SK-N-MC (cell line): ENCODE data around the gene C19orf73.

Source experiments
- EZH2 ChIP-seq: fragments of 200-600 bp; sonication (generic); IDR thresholded peaks from one replicate; pipeline ENCODE4 v1.6.1; 2017; ENCODE audit warnings: antibody characterized with exemption
- FOXP2 ChIP-seq: optimal IDR thresholded peaks from 2 replicates; pipeline ENCODE3; 2011; ENCODE audit warnings: mild to moderate bottlenecking, moderate library complexity; ENCODE audit not compliant: insufficient read depth; ENCODE audit errors: extremely low read length, control extremely low read depth
- POLR2AphosphoS5 ChIP-seq: IDR thresholded peaks from 2 replicates; pipeline ENCODE4 v1.6.1; 2012; ENCODE audit warnings: mild to moderate bottlenecking, low read depth, low read length, borderline replicate concordance

GRCh38 chr19:49116544-49116943 is 2.4 kb downstream of the C19orf73 start:
- 0 out of 2 replicates have a peak, but pooled peaks have one; percentile 12 for TF ChIP-seq POLR2AphosphoS5
- no peak for TF ChIP-seq EZH2
- no peak for TF ChIP-seq FOXP2
